SK-N-MC (cell line): ENCODE results near the gene SWAP70.
A peak's percentile ranks its signal among the peaks of the same experiment; 100 is the strongest.

Source experiments
- DNase-seq: peaks from one replicate; pipeline ENCODE4 v3.0.0-alpha.2; 2011; ENCODE audit warnings: low read depth, low spot score
- H3K27ac ChIP-seq: fragments of 200-600 bp; sonication (generic); 2 replicates; pipeline ENCODE4 v1.5.1; 2016; ENCODE audit warnings: mixed run types
- H3K36me3 ChIP-seq: fragments of 200-600 bp; sonication (generic); 2 replicates; pipeline ENCODE4 v1.6.1; 2017; ENCODE audit warnings: antibody characterized with exemption, low read length, mixed read lengths; ENCODE audit not compliant: insufficient read depth
- H3K4me3 ChIP-seq: fragments of 200-600 bp; sonication (generic); 2 replicates; pipeline ENCODE4 v1.5.1; 2016
- H3K9ac ChIP-seq: fragments of 200-600 bp; sonication (generic); 2 replicates; pipeline ENCODE4 v1.8.0; 2017; ENCODE audit warnings: mixed run types, mixed read lengths; ENCODE audit not compliant: insufficient read length
- H3K9me3 ChIP-seq: fragments of 200-600 bp; sonication (generic); 2 replicates; pipeline ENCODE4 v1.6.1; 2017; ENCODE audit warnings: low read depth, mild to moderate bottlenecking, antibody characterized with exemption, low read length, moderate library complexity, mixed read lengths
- EZH2 ChIP-seq: fragments of 200-600 bp; sonication (generic); IDR thresholded peaks from one replicate; pipeline ENCODE4 v1.6.1; 2017; ENCODE audit warnings: antibody characterized with exemption
- FOXP2 ChIP-seq: optimal IDR thresholded peaks from 2 replicates; pipeline ENCODE3; 2011; ENCODE audit warnings: mild to moderate bottlenecking, moderate library complexity; ENCODE audit not compliant: insufficient read depth; ENCODE audit errors: extremely low read length, control extremely low read depth
- POLR2AphosphoS5 ChIP-seq: IDR thresholded peaks from 2 replicates; pipeline ENCODE4 v1.6.1; 2012; ENCODE audit warnings: mild to moderate bottlenecking, low read depth, low read length, borderline replicate concordance

SWAP70 gene

DNA sequence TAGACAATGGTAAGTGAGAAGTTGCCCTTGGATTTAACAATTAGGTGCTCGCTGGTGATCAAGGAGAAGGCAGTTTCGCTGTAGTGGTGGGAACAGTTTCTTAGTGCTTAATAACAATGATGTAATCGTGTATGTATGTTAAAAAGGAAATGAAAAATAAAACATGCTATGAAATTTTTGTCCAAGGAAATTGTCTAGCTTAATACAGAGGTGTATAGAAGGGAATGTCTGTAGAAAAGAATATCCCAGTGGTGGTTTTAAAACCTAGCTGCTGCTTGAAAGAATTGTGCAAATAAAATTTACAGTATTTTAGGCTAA, 53.1 kb downstream of the SWAP70 start:
- Histone ChIP-seq H3K36me3 (no peaks in the 10 kb centered on the region; the same call in 1 of the 2 replicates), H3K27ac (no peak overlapping the region), H3K9me3 (no peaks in the 10 kb centered on the region), H3K9ac (no peak overlapping the region), H3K4me3 (no peak overlapping the region)
- TF ChIP-seq FOXP2 (no peak), EZH2 (no peak), POLR2AphosphoS5 (no peak)
- DNase-seq = no peak

DNA sequence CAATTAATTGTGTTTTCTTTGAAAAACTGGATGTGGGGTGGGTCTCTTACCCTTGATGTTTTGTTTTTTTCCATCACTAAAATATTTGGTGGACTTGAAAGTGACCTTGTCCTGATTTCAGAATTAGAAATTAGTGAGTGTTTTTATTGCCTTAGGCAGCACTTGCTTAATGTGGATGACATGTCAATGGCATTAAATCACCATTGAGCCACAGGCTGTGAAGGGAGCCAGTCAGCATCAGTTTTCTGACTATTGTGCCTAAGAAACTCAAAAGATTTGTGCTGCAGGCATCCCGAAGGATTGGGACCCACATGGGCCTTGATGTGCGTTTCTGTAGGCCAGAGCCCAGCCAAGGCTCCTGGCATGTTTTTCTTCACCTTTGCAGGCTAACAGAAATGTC, 53.8 kb downstream of the SWAP70 start:
- Histone ChIP-seq H3K36me3 (no peaks in the 10 kb centered on the region; the same call in 1 of the 2 replicates), H3K27ac (no peak overlapping the region), H3K9ac (no peak overlapping the region), H3K9me3 (no peaks in the 10 kb centered on the region), H3K4me3 (no peak overlapping the region)
- no peak for DNase-seq
- no peak for TF ChIP-seq FOXP2
- no peak for TF ChIP-seq POLR2AphosphoS5
- no peak for TF ChIP-seq EZH2

DNA sequence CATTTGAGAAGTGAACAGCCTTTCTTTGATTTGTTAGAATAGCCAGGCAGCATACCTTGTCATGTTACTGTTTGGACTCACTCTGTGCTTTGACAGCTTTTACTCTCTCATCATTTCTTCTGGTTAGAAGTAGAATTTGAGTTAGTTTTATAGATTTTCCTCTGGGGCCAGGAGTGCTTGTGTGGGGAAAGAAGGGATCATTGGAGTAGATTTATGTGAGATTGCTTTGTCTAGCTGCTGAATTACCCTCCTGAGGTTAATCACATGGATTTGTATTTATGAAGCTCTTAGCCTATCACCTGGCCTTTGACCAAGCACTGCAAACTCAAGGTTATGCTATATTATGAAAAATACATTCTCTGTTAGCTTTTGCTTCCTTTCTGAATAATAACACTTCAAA, 54.3 kb downstream of the SWAP70 start:
- Histone ChIP-seq H3K9ac (no peak overlapping the region), H3K27ac (no peak overlapping the region), H3K4me3 (no peak overlapping the region), H3K9me3 (no peaks in the 10 kb centered on the region), H3K36me3 (no peaks in the 10 kb centered on the region; the same call in 1 of the 2 replicates)
- no peak for DNase-seq
- no peak for TF ChIP-seq FOXP2
- no peak for TF ChIP-seq EZH2
- no peak for TF ChIP-seq POLR2AphosphoS5

DNA sequence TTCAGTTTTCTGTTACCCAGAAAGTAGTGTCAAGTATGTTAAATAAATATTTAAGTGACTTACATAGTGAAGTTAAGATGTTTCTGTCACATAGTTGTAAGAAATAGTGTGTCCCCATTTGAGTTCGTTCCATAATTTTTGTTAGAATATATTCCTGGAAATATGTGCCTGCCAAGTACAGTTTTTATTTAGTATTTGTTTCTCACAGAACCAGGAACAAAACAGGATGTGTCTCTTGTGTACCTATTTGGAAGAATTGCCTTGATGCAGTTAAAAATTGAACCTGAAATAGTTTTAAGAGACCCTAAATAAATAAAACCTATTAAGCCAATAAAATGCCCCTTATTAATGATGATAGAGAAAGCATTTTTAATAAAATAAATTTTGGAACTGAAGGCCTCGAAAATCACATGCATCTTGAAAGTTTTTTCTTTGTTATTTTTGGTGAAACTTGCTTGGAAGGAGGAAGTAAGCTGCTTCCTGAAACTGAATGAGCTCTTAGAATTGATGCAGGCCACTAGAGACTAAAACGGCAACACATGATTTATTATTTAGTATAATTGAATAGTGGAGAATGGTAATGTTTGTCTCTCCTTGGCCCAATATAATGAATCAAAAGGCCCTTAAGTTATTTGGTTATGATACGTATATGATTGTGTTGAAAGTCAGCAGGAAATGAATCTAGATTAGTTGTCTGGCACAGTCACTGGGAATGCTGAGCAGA, 55.9 kb downstream of the SWAP70 start:
- no peak overlapping the region for H3K9ac ChIP-seq
- peak overlapping the region; percentile 56 for H3K27ac ChIP-seq
- no peak for TF ChIP-seq EZH2
- TF ChIP-seq POLR2AphosphoS5 = no peak
- TF ChIP-seq FOXP2 = no peak
- no peaks in the 10 kb centered on the region; the same call in 1 of the 2 replicates for H3K36me3 ChIP-seq
- no peaks in the 10 kb centered on the region for H3K9me3 ChIP-seq
- peak; percentile 37 for DNase-seq
- 0 out of 2 replicates have a peak overlapping the region, but pooled peaks have one; percentile 0 for H3K4me3 ChIP-seq

GRCh38 chr11:9720290-9720630, 56.4 kb downstream of the SWAP70 start:
- Histone ChIP-seq H3K9ac (no peak overlapping the region), H3K27ac (peak overlapping the region; percentile 56; the same call in 1 of the 2 replicates), H3K36me3 (no peaks in the 10 kb centered on the region; the same call in 1 of the 2 replicates), H3K4me3 (0 out of 2 replicates have a peak overlapping the region, but pooled peaks have one; percentile 0), H3K9me3 (no peaks in the 10 kb centered on the region)
- TF ChIP-seq POLR2AphosphoS5 (no peak), FOXP2 (no peak), EZH2 (no peak)
- no peak for DNase-seq

DNA sequence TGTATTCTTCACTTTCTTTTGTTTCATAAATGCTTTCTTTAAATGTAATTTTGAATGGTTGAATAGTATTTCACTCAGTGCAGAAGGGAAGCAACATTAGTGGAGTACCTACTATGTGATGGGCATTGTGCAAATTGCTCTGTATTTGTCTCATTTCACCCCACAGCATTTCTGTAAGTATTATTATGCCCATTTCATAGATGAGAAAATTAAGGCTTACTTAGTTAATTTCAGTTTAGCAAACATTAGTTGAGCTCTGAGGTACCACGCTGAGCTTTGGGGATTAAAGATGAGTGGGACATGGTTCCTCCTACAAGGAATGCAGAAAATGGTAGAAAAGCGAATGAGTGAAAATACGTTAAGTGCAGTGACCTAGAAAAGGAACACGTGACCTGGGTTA, 58.1 kb downstream of the SWAP70 start:
- no peak for TF ChIP-seq EZH2
- TF ChIP-seq POLR2AphosphoS5 = no peak
- TF ChIP-seq FOXP2 = no peak
- H3K9me3 ChIP-seq = no peaks in the 10 kb centered on the region
- no peaks in the 10 kb centered on the region for H3K36me3 ChIP-seq
- no peak overlapping the region for H3K4me3 ChIP-seq
- DNase-seq = no peak
- H3K27ac ChIP-seq = no peak overlapping the region
- no peak overlapping the region for H3K9ac ChIP-seq

DNA sequence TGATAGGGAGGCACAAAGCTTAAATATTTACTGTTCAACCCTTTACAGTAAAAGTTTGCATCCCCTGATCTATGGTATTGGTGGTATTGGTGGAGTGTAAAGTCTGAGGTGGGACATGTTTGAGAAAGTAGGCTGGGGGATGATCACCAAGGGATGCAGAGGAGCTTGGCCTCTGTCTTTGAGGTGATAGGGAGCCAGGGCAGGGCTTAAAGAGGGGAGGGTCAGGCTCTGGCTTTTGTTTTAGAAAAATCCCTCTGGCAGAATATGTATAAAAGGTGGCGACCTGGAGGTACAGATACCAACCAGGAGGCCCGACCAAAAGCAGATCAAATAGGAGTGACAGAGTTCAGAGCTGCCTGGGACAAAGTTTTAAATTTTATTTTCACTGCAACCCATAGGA, 59.0 kb downstream of the SWAP70 start:
- TF ChIP-seq FOXP2 = no peak
- no peak for TF ChIP-seq EZH2
- TF ChIP-seq POLR2AphosphoS5 = no peak
- Histone ChIP-seq H3K9ac (no peak overlapping the region), H3K36me3 (no peaks in the 10 kb centered on the region), H3K9me3 (no peaks in the 10 kb centered on the region), H3K4me3 (no peak overlapping the region), H3K27ac (no peak overlapping the region)
- no peak for DNase-seq

GRCh38 chr11:9726321-9727022, 62.6 kb downstream of the SWAP70 start:
- Histone ChIP-seq H3K36me3 (no peaks in the 10 kb centered on the region), H3K27ac (no peak overlapping the region)
- no peak for DNase-seq

DNA sequence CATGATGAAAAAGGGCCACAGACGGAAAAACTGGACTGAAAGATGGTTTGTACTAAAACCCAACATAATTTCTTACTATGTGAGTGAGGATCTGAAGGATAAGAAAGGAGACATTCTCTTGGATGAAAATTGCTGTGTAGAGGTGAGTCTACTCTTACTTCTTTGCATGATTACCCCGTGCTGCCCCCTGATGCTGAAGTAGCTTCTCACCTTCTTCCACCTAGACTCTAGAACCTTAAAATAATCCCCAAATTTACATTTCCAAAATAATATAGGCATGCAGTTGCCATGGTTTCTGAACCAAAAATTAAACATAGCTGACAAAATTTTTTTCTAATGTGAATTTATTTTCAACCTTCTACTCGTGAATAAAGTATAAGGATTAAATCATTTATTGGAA, 64.2 kb downstream of the SWAP70 start:
- TF ChIP-seq EZH2 = no peak
- TF ChIP-seq POLR2AphosphoS5 = no peak
- TF ChIP-seq FOXP2 = no peak
- Histone ChIP-seq H3K4me3 (no peak overlapping the region), H3K9ac (no peak overlapping the region), H3K27ac (no peak overlapping the region), H3K36me3 (peaks cover under 1% of the 10 kb centered on the region; the same call in 1 of the 2 replicates), H3K9me3 (no peaks in the 10 kb centered on the region)
- no peak for DNase-seq

More at GRCh38 chr11:9726321-9727022, 62.6 kb downstream of the SWAP70 start:
- Histone ChIP-seq H3K9ac (no peak overlapping the region), H3K4me3 (no peak overlapping the region), H3K9me3 (no peaks in the 10 kb centered on the region)
- TF ChIP-seq FOXP2 (no peak), EZH2 (no peak), POLR2AphosphoS5 (no peak)
